GM20000 (cell line): ENCODE data around the gene STIM1.
A peak's percentile ranks its signal among the peaks of the same experiment; 100 is the strongest.

Experiments
- DNase-seq: peaks from one replicate; pipeline ENCODE4 v3.0.0; 2012; ENCODE audit warnings: low spot score
- CTCF ChIP-seq: IDR thresholded peaks from 2 replicates; pipeline ENCODE4 v1.5.1; 2012; ENCODE audit warnings: mild to moderate bottlenecking, control low read depth; ENCODE audit errors: extremely low read depth, missing control alignments

STIM1 gene

GRCh38 chr11:4090258-4090657, 234.8 kb downstream of the STIM1 start:
- no peak for DNase-seq
- no peak for TF ChIP-seq CTCF

GRCh38 chr11:4092026-4092425, 236.6 kb downstream of the STIM1 start:
- TF ChIP-seq CTCF = no peak
- DNase-seq = no peak

- DNase-seq = no peak
- no peak for TF ChIP-seq CTCF
Measured at GRCh38 chr11:4093519-4094347, 238.3 kb downstream of the STIM1 start.

GRCh38 chr11:4094348-4095291, 239.2 kb downstream of the STIM1 start, which contains the start of gene RRM1:
TSS of gene RRM1 (plus strand) at chr11:4094799. CDS start at chr11:4095013, 214 bp downstream.
- peak; percentile 90 for DNase-seq
- TF ChIP-seq CTCF = no peak

- no peak for DNase-seq
- no peak for TF ChIP-seq CTCF
Measured at GRCh38 chr11:4095509-4096230, 240.2 kb downstream of the STIM1 start.

GRCh38 chr11:4098026-4098621, 242.7 kb downstream of the STIM1 start:
- no peak for TF ChIP-seq CTCF
- no peak for DNase-seq
